Measurements from ENCODE around the gene KISS1R. TPM values are rescaled to one million over a fixed set of nuclear protein-coding genes. Genes with fewer than 3 reads are reported as not detected.
A peak's percentile ranks its signal among the peaks of the same experiment; 100 is the strongest.

KISS1R gene
- total and polyA plus RNA-seq, 2 experiments from 2014 or later, result 1.3 to 2.1 TPM

GRCh38 chr19:918481-919198, 1.5 kb downstream of the KISS1R start:
- peak; percentile 9 for TF ChIP-seq EZH2phosphoT487 (IDR thresholded peaks at IDR 0.05; ENCODE audit: low read depth, severe bottlenecking, unreplicated experiment)
- no peak for TF ChIP-seq CTCF (IDR thresholded peaks at IDR 0.05; ENCODE audit: poor library complexity)
- Histone ChIP-seq H3K4me2 (peak overlapping the region; percentile 94), H3K4me3 (no peak overlapping the region), H3K79me2 (peaks cover 6% of the 10 kb centered on the region), H2AFZ (no peak overlapping the region), H3K9me2 (replicated peaks; ENCODE audit: insufficient read depth) (no peaks in the 10 kb centered on the region), H3K9me3 (ENCODE audit: low read depth) (no peaks in the 10 kb centered on the region), H4K20me1 (ENCODE audit: insufficient read depth, poor library complexity, severe bottlenecking) (no peaks in the 10 kb centered on the region), H3K4me1 (ENCODE audit: insufficient read depth) (peaks cover 33% of the 10 kb centered on the region), H3K36me3 (replicated peaks; ENCODE audit: insufficient read depth, low read depth) (no peaks in the 10 kb centered on the region), H3K27ac (no peak overlapping the region), H3K27me3 (peaks cover 34% of the 10 kb centered on the region)
- 1% methylated on average over 18 of the region's 58 CpGs for WGBS (ENCODE audit: low lambda C conversion rate, missing lambda C conversion rate)
- no peak for DNase-seq (ENCODE audit: low spot score)

GRCh38 chr19:919199-920050, 2.3 kb downstream of the KISS1R start:
- peaks cover 8% of the 10 kb centered on the region for H3K79me2 ChIP-seq
- H3K9me3 ChIP-seq (ENCODE audit: low read depth), result no peaks in the 10 kb centered on the region
- no peak overlapping the region for H3K27ac ChIP-seq
- H3K4me3 ChIP-seq, result no peak overlapping the region
- H3K36me3 ChIP-seq (replicated peaks; ENCODE audit: insufficient read depth, low read depth), result no peaks in the 10 kb centered on the region
- 6% methylated on average over 64 of the region's 68 CpGs for WGBS (ENCODE audit: low lambda C conversion rate, missing lambda C conversion rate)
- H3K9me2 ChIP-seq (replicated peaks; ENCODE audit: insufficient read depth), result no peaks in the 10 kb centered on the region
- peak; percentile 61 for DNase-seq (ENCODE audit: low spot score)
- no peak overlapping the region for H2AFZ ChIP-seq
- peak overlapping the region; percentile 94 for H3K4me2 ChIP-seq
- TF ChIP-seq EZH2phosphoT487 (IDR thresholded peaks at IDR 0.05; ENCODE audit: low read depth, severe bottlenecking, unreplicated experiment) (peak; percentile 29), EZH2 (IDR thresholded peaks at IDR 0.05; ENCODE audit: borderline replicate concordance) (peak; percentile 81), CTCF (IDR thresholded peaks at IDR 0.05; ENCODE audit: poor library complexity) (no peak)
- no peaks in the 10 kb centered on the region for H4K20me1 ChIP-seq (ENCODE audit: insufficient read depth, poor library complexity, severe bottlenecking)
- peaks cover 34% of the 10 kb centered on the region for H3K27me3 ChIP-seq
- H3K4me1 ChIP-seq (ENCODE audit: insufficient read depth), result peaks cover 32% of the 10 kb centered on the region

GRCh38 chr19:920051-920864, 3.1 kb downstream of the KISS1R start:
- H3K4me3 ChIP-seq, result peak overlapping the region; percentile 4
- no peak overlapping the region for H3K27ac ChIP-seq
- H3K79me2 ChIP-seq, result peaks cover 16% of the 10 kb centered on the region
- H2AFZ ChIP-seq, result no peak overlapping the region
- TF ChIP-seq EZH2 (IDR thresholded peaks at IDR 0.05; ENCODE audit: borderline replicate concordance), result no peak
- TF ChIP-seq CTCF (IDR thresholded peaks at IDR 0.05; ENCODE audit: poor library complexity), result no peak
- TF ChIP-seq EZH2phosphoT487 (IDR thresholded peaks at IDR 0.05; ENCODE audit: low read depth, severe bottlenecking, unreplicated experiment), result no peak
- peaks cover 32% of the 10 kb centered on the region for H3K4me1 ChIP-seq (ENCODE audit: insufficient read depth)
- DNase-seq (ENCODE audit: low spot score), result peak; percentile 77
- H3K9me2 ChIP-seq (replicated peaks; ENCODE audit: insufficient read depth), result no peaks in the 10 kb centered on the region
- no peaks in the 10 kb centered on the region for H4K20me1 ChIP-seq (ENCODE audit: insufficient read depth, poor library complexity, severe bottlenecking)
- peak overlapping the region; percentile 94 for H3K4me2 ChIP-seq
- peaks cover 34% of the 10 kb centered on the region for H3K27me3 ChIP-seq
- no peaks in the 10 kb centered on the region for H3K9me3 ChIP-seq (ENCODE audit: low read depth)
- whole genome bisulfite sequencing (ENCODE audit: low lambda C conversion rate, missing lambda C conversion rate), result 4% methylated on average over 62 of the region's 84 CpGs
- H3K36me3 ChIP-seq (replicated peaks; ENCODE audit: insufficient read depth, low read depth), result no peaks in the 10 kb centered on the region

Measured in hepatocyte (in vitro differentiated cells).